Gastrocnemius medialis (tissue), 4 donors: ENCODE measurements around the gene HDDC2. TPM values are rescaled to one million over a fixed set of nuclear protein-coding genes. Genes with fewer than 3 reads are reported as not detected.

Experiments
- ATAC-seq, 2 donors: fragments of 150-250 bp; one replicate each; pipeline ENCODE4 v1.9.1; 2016
- DNase-seq, 2 donors: peaks; one replicate each; pipeline ENCODE4 v3.0.0-alpha.2; 2019
- H3K27ac ChIP-seq, 4 donors: fragments of 200-600 bp; sonication (generic); 1 replicate in 1 of 4; 2 replicates in 3 of 4; pipeline ENCODE4 v1.5.1; 2016 to 2018; ENCODE audit warnings: mild to moderate bottlenecking in 2 of 4, moderate library complexity in 1 of 4
- H3K27me3 ChIP-seq, 3 donors: fragments of 200-600 bp; sonication (generic) in 2 of 3; 1 replicate in 1 of 3; 2 replicates in 2 of 3; pipeline versions ENCODE4 v1.5.1 to v1.6.0; 2016 to 2019; ENCODE audit warnings: mild to moderate bottlenecking in 1 of 3, moderate library complexity in 1 of 3
- H3K36me3 ChIP-seq, 2 donors: fragments of 200-600 bp; sonication (generic) in 1 of 2; one replicate each; pipeline ENCODE4 v1.5.1; 2017 to 2018
- H3K4me1 ChIP-seq, 2 donors: fragments of 200-600 bp; sonication (generic) in 1 of 2; one replicate each; pipeline ENCODE4 v1.5.1; 2016 to 2017; ENCODE audit warnings: mild to moderate bottlenecking in 2 of 2
- H3K4me3 ChIP-seq, 4 donors: fragments of 200-600 bp; sonication (generic) in 3 of 4; 1 replicate in 1 of 4; 2 replicates in 3 of 4; pipeline ENCODE4 v1.5.1; 2016 to 2019; ENCODE audit warnings: mild to moderate bottlenecking in 2 of 4
- H3K9me3 ChIP-seq, 3 donors: fragments of 200-600 bp; sonication (generic) in 2 of 3; 1 replicate in 1 of 3; 2 replicates in 2 of 3; pipeline ENCODE4 v1.5.1; 2016 to 2019
- POLR2A ChIP-seq, 2 donors: fragments of 450-650 bp; IDR thresholded peaks; one replicate each; pipeline ENCODE4 v1.6.1; 2017; ENCODE audit warnings: antibody characterized with exemption in 2 of 2, mild to moderate bottlenecking in 2 of 2, moderate library complexity in 2 of 2
- in situ Hi-C, 4 donors: fragments of 200-750 bp; cut with MboI; loops; one replicate each; pipeline versions ENCODE4 v1.15.0 to v1.8.0; 2017; ENCODE audit warnings: low sequenced_read_pairs in 4 of 4
- intact Hi-C: fragments of 100-400 bp; cut with DNase I; formaldehyde crosslinking; loops from one replicate; pipeline ENCODE4 v1.15.1; 2023; ENCODE audit warnings: low total_unique reads
- total RNA-seq, 4 donors: library from RNA; depleted of rRNA; stranded (reverse); fragments of >200 nt; gene quantifications; one replicate each; pipeline versions ENCODE4 v1.1.0 to v1.2.3, GENCODE V29; 2016
- TF ChIP-seq, protein P1 (sequence below), 5 experiments: fragments of 450-650 bp in 3 of 5; fragments of 200-600 bp in 2 of 5; sonication (generic) in 2 of 5; IDR thresholded peaks in 4 of 5; conservative IDR thresholded peaks in 1 of 5; 1 replicate in 4 of 5; 2 replicates in 1 of 5; pipeline ENCODE4 v1.5.1; 2016 to 2019; ENCODE audit warnings: antibody characterized with exemption in 5 of 5, mild to moderate bottlenecking in 3 of 5, moderate library complexity in 3 of 5

Gene HDDC2
- total RNA-seq, 4 donors from 2014 or later = 54.9 to 88.3 (median 77.7) TPM

DNA sequence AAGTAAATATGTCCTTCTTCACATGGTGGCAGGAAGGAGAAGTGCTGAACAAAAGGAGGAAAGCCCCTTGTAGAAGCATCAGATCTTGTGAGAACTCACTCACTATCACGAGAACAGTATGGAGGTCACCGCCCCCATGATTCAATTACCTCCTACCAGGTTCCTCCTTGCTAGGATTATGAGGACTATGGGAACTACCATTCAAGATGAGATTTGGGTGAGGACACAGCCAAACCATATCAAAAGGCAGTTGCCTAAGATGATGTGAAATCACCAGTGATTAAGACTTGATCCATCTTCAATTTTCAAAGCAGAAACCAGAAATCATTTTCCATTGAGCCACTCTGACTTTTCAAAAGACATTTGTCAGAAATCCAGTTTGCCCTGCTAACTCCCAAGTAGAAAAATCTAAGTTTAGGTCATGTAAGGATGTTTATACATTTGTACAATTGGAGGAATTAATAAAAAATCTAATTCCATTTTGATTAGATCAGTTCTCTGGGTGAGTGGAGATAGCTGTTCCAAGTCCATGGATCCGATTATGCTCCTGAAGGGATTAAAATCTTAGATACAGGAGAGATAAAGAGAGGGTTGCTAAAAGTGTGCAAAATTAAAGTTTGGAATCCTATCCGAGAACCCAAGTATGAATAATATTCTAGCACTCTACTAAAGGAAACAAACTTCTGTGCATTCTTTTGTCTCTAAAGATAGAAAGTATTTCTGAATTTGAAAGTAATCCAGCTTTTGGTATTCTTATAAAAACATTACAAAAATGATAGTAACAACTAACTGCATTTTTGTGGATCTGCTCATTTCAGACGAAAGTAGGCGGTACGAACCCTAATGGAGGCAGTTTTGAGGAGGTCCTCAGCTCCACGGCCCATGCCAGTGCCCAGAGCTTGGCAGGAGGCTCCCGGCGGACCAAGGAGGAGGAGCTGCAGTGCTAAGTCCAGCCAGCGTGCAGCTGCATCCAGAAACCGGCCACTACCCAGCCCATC lies 39.5 kb downstream of the HDDC2 start:
- no peak overlapping the region for H3K4me3 ChIP-seq
- H3K9me3 ChIP-seq = no peaks in the 10 kb centered on the region
- ATAC-seq (no peak), DNase-seq (no peak)
- TF ChIP-seq, protein P1, sequence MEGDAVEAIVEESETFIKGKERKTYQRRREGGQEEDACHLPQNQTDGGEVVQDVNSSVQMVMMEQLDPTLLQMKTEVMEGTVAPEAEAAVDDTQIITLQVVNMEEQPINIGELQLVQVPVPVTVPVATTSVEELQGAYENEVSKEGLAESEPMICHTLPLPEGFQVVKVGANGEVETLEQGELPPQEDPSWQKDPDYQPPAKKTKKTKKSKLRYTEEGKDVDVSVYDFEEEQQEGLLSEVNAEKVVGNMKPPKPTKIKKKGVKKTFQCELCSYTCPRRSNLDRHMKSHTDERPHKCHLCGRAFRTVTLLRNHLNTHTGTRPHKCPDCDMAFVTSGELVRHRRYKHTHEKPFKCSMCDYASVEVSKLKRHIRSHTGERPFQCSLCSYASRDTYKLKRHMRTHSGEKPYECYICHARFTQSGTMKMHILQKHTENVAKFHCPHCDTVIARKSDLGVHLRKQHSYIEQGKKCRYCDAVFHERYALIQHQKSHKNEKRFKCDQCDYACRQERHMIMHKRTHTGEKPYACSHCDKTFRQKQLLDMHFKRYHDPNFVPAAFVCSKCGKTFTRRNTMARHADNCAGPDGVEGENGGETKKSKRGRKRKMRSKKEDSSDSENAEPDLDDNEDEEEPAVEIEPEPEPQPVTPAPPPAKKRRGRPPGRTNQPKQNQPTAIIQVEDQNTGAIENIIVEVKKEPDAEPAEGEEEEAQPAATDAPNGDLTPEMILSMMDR (IDR thresholded peaks at IDR 0.05 in 4 of 5, conservative IDR thresholded peaks at IDR 0.05 in 1 of 5) = no peak
- no peak for TF ChIP-seq POLR2A (IDR thresholded peaks at IDR 0.05)
- peak overlapping the region in 1 of 4 donors; percentile 6 for H3K27ac ChIP-seq
- in situ Hi-C loops = loop anchor here in 1 of 4 donors (25.0 kb wide), 1 partner anchor 100 kb away; the partner anchor contains the start of gene TPD52L1
- H3K36me3 ChIP-seq = peaks cover 0 to 21% of the 10 kb centered on the region in 2 donors
- no peaks in the 10 kb centered on the region for H3K27me3 ChIP-seq
- intact Hi-C loops = no loop called here
- peaks cover 0 to 2% of the 10 kb centered on the region in 2 donors for H3K4me1 ChIP-seq

DNA sequence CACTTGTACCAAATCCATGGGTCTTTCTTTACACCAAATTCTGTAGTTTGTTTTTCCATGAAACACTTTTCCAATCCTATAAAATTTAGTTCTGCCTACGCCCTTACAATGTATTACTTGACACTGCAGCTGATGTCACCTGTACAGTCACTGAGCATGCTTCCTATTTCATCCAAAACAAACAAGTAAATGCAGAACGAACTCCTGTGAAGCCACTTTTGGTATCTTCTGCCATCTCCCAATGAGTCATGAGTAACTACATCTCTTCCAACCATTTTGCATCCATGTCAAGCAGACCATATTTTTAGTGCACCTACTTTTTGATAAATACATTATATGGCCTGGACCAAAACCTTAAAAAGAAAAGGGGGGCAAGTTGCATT lies 42.4 kb downstream of the HDDC2 start:
- no peak overlapping the region for H3K27ac ChIP-seq
- H3K27me3 ChIP-seq = no peaks in the 10 kb centered on the region
- in situ Hi-C loops (loop anchor here in 1 of 4 donors (25.0 kb wide), 1 partner anchor 97 kb away; the partner anchor contains the start of gene TPD52L1), intact Hi-C loops (no loop called here)
- H3K36me3 ChIP-seq = peaks cover 0 to 30% of the 10 kb centered on the region in 2 donors
- no peak for DNase-seq
- no peak overlapping the region for H3K4me3 ChIP-seq
- ATAC-seq = no peak
- no peaks in the 10 kb centered on the region for H3K9me3 ChIP-seq
- TF ChIP-seq, protein P1 (IDR thresholded peaks at IDR 0.05 in 4 of 5, conservative IDR thresholded peaks at IDR 0.05 in 1 of 5) = no peak
- no peak for TF ChIP-seq POLR2A (IDR thresholded peaks at IDR 0.05)
- no peaks in the 10 kb centered on the region for H3K4me1 ChIP-seq

DNA sequence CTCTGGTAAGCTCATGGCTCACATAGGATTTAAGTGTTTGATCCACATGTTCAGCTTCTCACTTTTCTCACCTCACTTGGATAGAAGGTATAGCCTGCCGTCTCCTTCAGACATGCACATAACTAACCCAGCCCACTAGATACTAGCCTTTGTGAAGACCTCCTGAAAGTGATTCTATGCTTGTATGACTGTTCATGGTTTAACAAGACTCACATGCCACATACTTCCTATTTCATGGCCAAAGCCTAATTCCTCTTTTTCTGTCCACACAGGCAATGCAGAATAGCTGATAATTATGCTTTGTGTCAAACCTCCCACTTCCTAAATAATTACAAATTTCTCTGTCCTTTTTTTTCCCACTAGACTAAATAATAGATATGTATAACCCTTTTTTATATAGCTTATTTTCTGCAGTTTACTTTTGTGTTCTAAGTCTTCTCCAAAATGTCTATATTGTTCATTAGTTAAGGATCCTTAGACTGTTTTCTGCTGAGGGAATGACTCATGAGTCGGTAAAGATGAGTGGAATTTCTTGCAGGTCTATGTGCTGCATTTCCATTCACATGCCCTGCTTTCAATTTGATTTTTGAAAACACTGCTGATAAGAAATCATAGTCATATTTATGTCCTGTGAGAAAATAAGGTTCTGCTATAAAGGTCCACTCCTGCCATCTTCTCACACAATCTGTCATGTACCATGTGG lies 43.0 kb downstream of the HDDC2 start:
- H3K4me3 ChIP-seq = no peak overlapping the region
- peak in 1 of 2 donors; percentile 19 for ATAC-seq
- in situ Hi-C loops = loop anchor here in 1 of 4 donors (25.0 kb wide), 1 partner anchor 97 kb away; the partner anchor contains the start of gene TPD52L1
- TF ChIP-seq POLR2A (IDR thresholded peaks at IDR 0.05) = no peak
- TF ChIP-seq, protein P1 (IDR thresholded peaks at IDR 0.05 in 4 of 5, conservative IDR thresholded peaks at IDR 0.05 in 1 of 5) = no peak
- peaks cover 0 to 28% of the 10 kb centered on the region in 2 donors for H3K36me3 ChIP-seq
- H3K9me3 ChIP-seq = no peaks in the 10 kb centered on the region
- H3K27ac ChIP-seq = no peak overlapping the region
- H3K27me3 ChIP-seq = no peaks in the 10 kb centered on the region
- intact Hi-C loops = no loop called here
- H3K4me1 ChIP-seq = no peaks in the 10 kb centered on the region
- no peak for DNase-seq

DNA sequence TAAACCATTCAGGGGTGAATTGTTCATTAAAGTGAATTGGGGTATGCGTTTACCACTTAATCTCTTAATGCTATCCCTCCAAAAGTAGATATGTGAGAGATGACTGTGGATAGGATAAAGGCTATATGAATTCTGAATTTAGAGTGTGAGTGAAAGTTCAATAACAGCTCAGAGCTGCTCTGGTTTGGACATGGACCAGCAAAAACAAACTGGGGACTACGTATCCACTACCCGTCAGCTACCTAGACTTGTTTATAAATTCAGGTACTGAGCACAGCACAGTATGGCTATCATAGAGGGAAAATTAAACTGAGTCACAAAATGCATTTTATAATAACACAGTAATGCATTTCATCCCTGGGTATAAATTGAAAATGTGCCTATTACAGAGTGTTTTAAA lies 44.4 kb downstream of the HDDC2 start:
- Histone ChIP-seq H3K36me3 (peaks cover 0 to 14% of the 10 kb centered on the region in 2 donors), H3K27ac (no peak overlapping the region), H3K4me3 (no peak overlapping the region), H3K9me3 (no peaks in the 10 kb centered on the region), H3K4me1 (no peaks in the 10 kb centered on the region), H3K27me3 (no peaks in the 10 kb centered on the region)
- no peak for TF ChIP-seq POLR2A (IDR thresholded peaks at IDR 0.05)
- TF ChIP-seq, protein P1 (IDR thresholded peaks at IDR 0.05 in 4 of 5, conservative IDR thresholded peaks at IDR 0.05 in 1 of 5) = no peak
- ATAC-seq (no peak), DNase-seq (no peak)
- in situ Hi-C loops = loop anchor here in 1 of 4 donors (25.0 kb wide), 1 partner anchor 95 kb away; the partner anchor contains the start of gene TPD52L1
- intact Hi-C loops = no loop called here
